CD4-positive, alpha-beta memory T cell (primary cell): ENCODE measurements around the gene IL18RAP. TPM values are rescaled to one million over a fixed set of nuclear protein-coding genes. Genes with fewer than 3 reads are reported as not detected.

Experiments used
- CTCF ChIA-PET: fragments of 350-600 bp; sonication (Branson Sonifier 250); formaldehyde crosslinking; loops from one replicate; lab custom pipeline; 2021; ENCODE audit warnings: inconsistent platforms; ENCODE audit not compliant: partially characterized antibody; lab: Charles Lee
- POLR2A ChIA-PET: fragments of 350-600 bp; sonication (Branson Sonifier 250); formaldehyde crosslinking; loops from one replicate; lab custom pipeline; 2021; ENCODE audit not compliant: partially characterized antibody; lab: Charles Lee
- DNase-seq, 5 donors: peaks; one replicate each; pipeline versions ENCODE4 v3.0.0 to v3.0.0-alpha.2; 2020 to 2022; ENCODE audit warnings: mixed read lengths in 1 of 5
- H3K27ac ChIP-seq: one replicate; pipeline ENCODE4 v1.7.0; 2013; ENCODE audit warnings: low read depth, low read length
- H3K27me3 ChIP-seq: 2 replicates; pipeline ENCODE4 v1.7.0; 2013; ENCODE audit warnings: mild to moderate bottlenecking, low read length, moderate library complexity; ENCODE audit not compliant: insufficient read depth
- H3K36me3 ChIP-seq: 2 replicates; pipeline ENCODE4 v1.7.0; 2013; ENCODE audit warnings: mild to moderate bottlenecking, low read length, moderate library complexity; ENCODE audit not compliant: insufficient read depth
- H3K4me1 ChIP-seq: 2 replicates; pipeline ENCODE4 v1.7.0; 2013; ENCODE audit warnings: mild to moderate bottlenecking, low read length, moderate library complexity; ENCODE audit not compliant: insufficient read depth
- H3K4me3 ChIP-seq, 2 donors: one replicate each; pipeline ENCODE4 v1.7.0; 2013; ENCODE audit warnings: low read length in 2 of 2, mild to moderate bottlenecking in 1 of 2
- H3K9me3 ChIP-seq, 2 donors: one replicate each; pipeline ENCODE4 v1.7.0; 2013; ENCODE audit warnings: low read length in 2 of 2, control low read depth in 1 of 2; ENCODE audit not compliant: control insufficient read depth in 1 of 2
- H3K27ac Mint-ChIP-seq, 7 donors: one replicate each; pipeline ENCODE4 v1.8.0; 2020 to 2021; ENCODE audit warnings: mixed read lengths in 7 of 7, mild to moderate bottlenecking in 6 of 7, inconsistent platforms in 3 of 7, moderate library complexity in 3 of 7
- H3K27me3 Mint-ChIP-seq, 2 donors: one replicate each; pipeline ENCODE4 v1.8.0; 2020 to 2021; ENCODE audit warnings: mixed read lengths in 2 of 2
- H3K36me3 Mint-ChIP-seq, 2 donors: one replicate each; pipeline ENCODE4 v1.8.0; 2020 to 2021; ENCODE audit warnings: mixed read lengths in 2 of 2, inconsistent platforms in 1 of 2, mild to moderate bottlenecking in 1 of 2
- H3K4me1 Mint-ChIP-seq, 4 donors: one replicate each; pipeline ENCODE4 v1.8.0; 2020 to 2021; ENCODE audit warnings: mixed read lengths in 4 of 4, mild to moderate bottlenecking in 1 of 4
- H3K4me3 Mint-ChIP-seq, 8 donors: one replicate each; pipeline ENCODE4 v1.8.0; 2020 to 2021; ENCODE audit warnings: mixed read lengths in 8 of 8, mild to moderate bottlenecking in 7 of 8, moderate library complexity in 6 of 8, inconsistent platforms in 3 of 8
- H3K9me3 Mint-ChIP-seq, 8 donors: one replicate each; pipeline ENCODE4 v1.8.0; 2020 to 2021; ENCODE audit warnings: mixed read lengths in 8 of 8, mild to moderate bottlenecking in 5 of 8, inconsistent platforms in 3 of 8, moderate library complexity in 1 of 8
- intact Hi-C: fragments of 100-400 bp; cut with micrococcal nuclease; formaldehyde crosslinking; loops from one replicate; pipeline ENCODE4 v1.15.1; 2023
- polyA plus RNA-seq, 2 donors: library from polyadenylated mRNA; unstranded; fragments of 300-500 nt; fragmentation: Illumina TruSeq; gene quantifications; one replicate each; pipeline ENCODE4 v1.2.3, GENCODE V29; 2021
- total RNA-seq, 2 experiments: library from RNA; stranded (reverse); gene quantifications; one replicate each; pipeline ENCODE4 v1.2.3, GENCODE V29; 2021

The IL18RAP gene
- total and polyA plus RNA-seq, 4 experiments from 2014 or later, result 0.33 to 6.5 (median 4.6) TPM

- POLR2A ChIA-PET, result interaction anchor here (1.3 kb wide), 1 partner anchor 13 kb away, joined by 3 read pairs; no protein-coding TSS in a partner anchor
Observed at GRCh38 chr2:102437122-102437521, 14.2 kb downstream of the IL18RAP start.

GRCh38 chr2:102438111-102438510 lies 15.2 kb downstream of the IL18RAP start:
- POLR2A ChIA-PET, result no interaction called here
- no peak overlapping the region for H3K4me3 Mint-ChIP-seq

More at GRCh38 chr2:102437122-102437521, 14.2 kb downstream of the IL18RAP start:
- no peaks in the 10 kb centered on the region for H3K9me3 Mint-ChIP-seq
- H3K36me3 Mint-ChIP-seq, result peaks cover 0 to 6% of the 10 kb centered on the region in 2 donors
- Histone ChIP-seq H3K4me3 (no peak overlapping the region), H3K27me3 (no peaks in the 10 kb centered on the region), H3K9me3 (no peaks in the 10 kb centered on the region), H3K4me1 (peaks cover 28% of the 10 kb centered on the region), H3K36me3 (no peaks in the 10 kb centered on the region), H3K27ac (no peak overlapping the region)
- DNase-seq, result no peak
- peak overlapping the region in 2 of 8 donors; percentile 37 to 39 for H3K4me3 Mint-ChIP-seq
- CTCF ChIA-PET, result interaction anchor here (1.4 to 1.7 kb wide), 2 partner anchors 11 to 197 kb away, joined by 3 to 5 read pairs; no protein-coding TSS in a partner anchor
- H3K27ac Mint-ChIP-seq, result peak overlapping the region in 3 of 7 donors; percentile 0 to 24 (median 18)
- H3K27me3 Mint-ChIP-seq, result no peaks in the 10 kb centered on the region
- peaks cover 20 to 35% (median 25%) of the 10 kb centered on the region in 4 donors for H3K4me1 Mint-ChIP-seq
- intact Hi-C loops, result no loop called here

GRCh38 chr2:102438578-102438977 lies 15.6 kb downstream of the IL18RAP start:
- Mint-ChIP-seq H3K36me3 (peaks cover 0 to 4% of the 10 kb centered on the region in 2 donors), H3K27ac (no peak overlapping the region), H3K9me3 (no peaks in the 10 kb centered on the region), H3K27me3 (no peaks in the 10 kb centered on the region), H3K4me3 (no peak overlapping the region), H3K4me1 (peaks cover 25 to 38% (median 32%) of the 10 kb centered on the region in 4 donors)
- H3K9me3 ChIP-seq, result no peaks in the 10 kb centered on the region
- H3K36me3 ChIP-seq, result no peaks in the 10 kb centered on the region
- H3K4me1 ChIP-seq, result peaks cover 32% of the 10 kb centered on the region
- no peaks in the 10 kb centered on the region for H3K27me3 ChIP-seq
- DNase-seq, result peak in 1 of 5 donors; percentile 29
- ChIA-PET POLR2A (no interaction called here), CTCF (interaction anchor here (0.9 to 1.8 kb wide), 7 partner anchors 9 to 418 kb away, joined by 3 to 7 read pairs (median 4); no protein-coding TSS in a partner anchor)
- no peak overlapping the region for H3K4me3 ChIP-seq
- intact Hi-C loops, result no loop called here
- no peak overlapping the region for H3K27ac ChIP-seq

More at GRCh38 chr2:102438111-102438510, 15.2 kb downstream of the IL18RAP start:
- Mint-ChIP-seq H3K27me3 (no peaks in the 10 kb centered on the region), H3K27ac (no peak overlapping the region), H3K9me3 (no peaks in the 10 kb centered on the region), H3K4me1 (peaks cover 23 to 36% (median 28%) of the 10 kb centered on the region in 4 donors), H3K36me3 (peaks cover 0 to 4% of the 10 kb centered on the region in 2 donors)
- Histone ChIP-seq H3K4me1 (peaks cover 31% of the 10 kb centered on the region), H3K36me3 (no peaks in the 10 kb centered on the region), H3K4me3 (no peak overlapping the region), H3K27me3 (no peaks in the 10 kb centered on the region), H3K27ac (no peak overlapping the region), H3K9me3 (no peaks in the 10 kb centered on the region)
- CTCF ChIA-PET, result interaction anchor here (0.9 to 1.8 kb wide), 6 partner anchors 8 to 198 kb away, joined by 3 to 7 read pairs (median 4); no protein-coding TSS in a partner anchor
- DNase-seq, result no peak
- intact Hi-C loops, result no loop called here

- Mint-ChIP-seq H3K9me3 (no peaks in the 10 kb centered on the region), H3K4me3 (no peak overlapping the region)
- POLR2A ChIA-PET, result no interaction called here
Observed at GRCh38 chr2:102439065-102439695, 16.2 kb downstream of the IL18RAP start.

DNA sequence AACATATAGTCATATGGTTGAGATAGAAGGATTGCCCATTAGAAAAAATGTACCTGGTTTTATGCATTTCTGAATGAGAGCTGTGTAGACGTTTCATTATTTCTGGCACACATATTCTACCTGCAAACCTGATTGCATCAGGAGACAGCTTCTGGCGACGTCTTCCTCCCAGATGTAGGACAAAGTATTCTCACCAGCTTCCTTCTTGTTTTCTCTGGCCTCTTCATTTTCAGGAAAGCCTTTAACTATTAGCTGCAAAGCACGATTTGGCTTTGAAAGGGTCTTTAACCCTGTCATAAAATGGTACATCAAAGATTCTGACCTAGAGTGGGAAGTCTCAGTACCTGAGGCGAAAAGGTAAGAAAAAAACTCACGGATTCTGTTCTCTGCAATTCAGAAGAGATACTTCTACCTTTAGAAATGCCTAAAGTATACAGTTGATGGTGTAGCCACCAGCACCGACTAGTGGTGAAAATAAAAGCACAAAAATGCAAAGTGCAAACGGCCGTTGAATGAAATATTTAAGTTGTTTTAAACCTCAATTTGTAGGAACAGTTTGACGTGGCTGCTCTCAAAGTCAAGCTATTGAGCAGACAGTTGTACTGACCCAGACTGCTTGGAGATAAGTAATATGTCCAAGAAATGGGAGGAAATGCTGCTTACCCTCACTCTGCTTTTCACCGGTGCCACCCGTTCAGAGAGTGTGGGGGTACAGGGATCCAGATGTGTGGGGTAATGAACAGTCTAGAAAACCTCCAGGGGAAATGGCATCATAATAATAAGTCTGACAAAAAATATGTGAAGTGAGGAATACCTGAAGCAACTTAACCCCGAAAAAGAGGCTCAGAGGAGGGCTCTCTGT lies 20.2 kb downstream of the IL18RAP start:
- H3K4me3 Mint-ChIP-seq, result peak overlapping the region in 5 of 8 donors; percentile 19 to 75 (median 66)
- intact Hi-C loops, result loop anchor here (1.0 to 5.0 kb wide), 7 partner anchors 76 to 423 kb away; partner anchors contain the start of gene IL1RL2
- no peak overlapping the region for H3K27ac ChIP-seq

More at GRCh38 chr2:102439065-102439695, 16.2 kb downstream of the IL18RAP start:
- Histone ChIP-seq H3K27ac (no peak overlapping the region), H3K9me3 (no peaks in the 10 kb centered on the region), H3K36me3 (no peaks in the 10 kb centered on the region), H3K27me3 (no peaks in the 10 kb centered on the region), H3K4me3 (no peak overlapping the region), H3K4me1 (peaks cover 32% of the 10 kb centered on the region)
- Mint-ChIP-seq H3K36me3 (peaks cover 0 to 4% of the 10 kb centered on the region in 2 donors), H3K27ac (no peak overlapping the region), H3K27me3 (no peaks in the 10 kb centered on the region), H3K4me1 (peaks cover 25 to 38% (median 32%) of the 10 kb centered on the region in 4 donors)
- intact Hi-C loops, result no loop called here
- DNase-seq, result no peak
- CTCF ChIA-PET, result interaction anchor here (1.0 to 1.8 kb wide), 5 partner anchors 9 to 419 kb away, joined by 3 to 7 read pairs (median 4); no protein-coding TSS in a partner anchor

GRCh38 chr2:102444233-102444632 lies 21.3 kb downstream of the IL18RAP start:
- Mint-ChIP-seq H3K4me3 (no peak overlapping the region), H3K36me3 (no peaks in the 10 kb centered on the region), H3K27ac (no peak overlapping the region), H3K27me3 (no peaks in the 10 kb centered on the region), H3K9me3 (no peaks in the 10 kb centered on the region), H3K4me1 (peaks cover 8 to 11% (median 8%) of the 10 kb centered on the region in 4 donors)
- H3K4me1 ChIP-seq, result peaks cover 5% of the 10 kb centered on the region
- POLR2A ChIA-PET, result interaction anchor here (0.7 to 0.9 kb wide), 3 partner anchors 26 to 203 kb away, joined by 3 read pairs; no protein-coding TSS in a partner anchor
- H3K36me3 ChIP-seq, result no peaks in the 10 kb centered on the region
- no peaks in the 10 kb centered on the region for H3K9me3 ChIP-seq
- no peak for DNase-seq
- no peak overlapping the region for H3K4me3 ChIP-seq
- CTCF ChIA-PET, result interaction anchor here (0.8 to 4.2 kb wide), 28 partner anchors 10 to 438 kb away, joined by 3 to 71 read pairs (median 6); partner anchors contain the start of genes IL18R1 and SLC9A4
- no peaks in the 10 kb centered on the region for H3K27me3 ChIP-seq
- intact Hi-C loops, result loop anchor here (5.0 kb wide), 1 partner anchor 257 kb away; the partner anchor contains the start of gene IL1RL2
- no peak overlapping the region for H3K27ac ChIP-seq

More for the DNA sequence above, 20.2 kb downstream of the IL18RAP start:
- peaks cover 8 to 11% (median 8%) of the 10 kb centered on the region in 4 donors for H3K4me1 Mint-ChIP-seq
- H3K36me3 Mint-ChIP-seq, result no peaks in the 10 kb centered on the region
- Histone ChIP-seq H3K4me1 (peaks cover 5% of the 10 kb centered on the region), H3K27me3 (no peaks in the 10 kb centered on the region), H3K9me3 (no peaks in the 10 kb centered on the region), H3K4me3 (no peak overlapping the region), H3K36me3 (no peaks in the 10 kb centered on the region)
- peak; percentile 43 to 59 (median 56) for DNase-seq
- H3K9me3 Mint-ChIP-seq, result no peaks in the 10 kb centered on the region
- H3K27me3 Mint-ChIP-seq, result no peaks in the 10 kb centered on the region
- CTCF ChIA-PET, result interaction anchor here (0.7 to 4.2 kb wide), 40 partner anchors 8 to 437 kb away, joined by 3 to 71 read pairs (median 4); partner anchors contain the start of genes IL18R1 and SLC9A4
- peak overlapping the region in 5 of 7 donors; percentile 43 to 92 (median 53) for H3K27ac Mint-ChIP-seq
- POLR2A ChIA-PET, result interaction anchor here (0.7 to 1.3 kb wide), 7 partner anchors 23 to 202 kb away, joined by 3 to 6 read pairs (median 3); partner anchors contain the start of gene IL18R1
